Endodermal cell (in vitro differentiated cells): ENCODE data around the gene OPCML. TPM values are rescaled to one million over a fixed set of nuclear protein-coding genes. Genes with fewer than 3 reads are reported as not detected.

Experiments
- DNase-seq: peaks from one replicate; pipeline ENCODE4 v3.0.0-alpha.2; 2017
- H3K27ac ChIP-seq: 2 replicates; pipeline ENCODE4 v1.5.1; 2013; ENCODE audit warnings: mild to moderate bottlenecking, low read depth, low read length, moderate library complexity
- H3K27me3 ChIP-seq: 2 replicates; pipeline ENCODE4 v1.6.1; 2013; ENCODE audit warnings: mild to moderate bottlenecking, low read length, moderate library complexity; ENCODE audit not compliant: insufficient read depth, control insufficient read depth, poor library complexity, severe bottlenecking
- H3K36me3 ChIP-seq: 2 replicates; pipeline ENCODE4 v1.7.0; 2013; ENCODE audit warnings: mild to moderate bottlenecking, low read length, moderate library complexity; ENCODE audit not compliant: control insufficient read depth, insufficient read depth
- H3K4me1 ChIP-seq: one replicate; pipeline ENCODE4 v1.7.0; 2013; ENCODE audit warnings: low read length; ENCODE audit not compliant: control insufficient read depth, insufficient read depth
- H3K4me3 ChIP-seq: 2 replicates; pipeline ENCODE4 v1.5.1; 2013; ENCODE audit warnings: mild to moderate bottlenecking, low read length, moderate library complexity
- H3K9ac ChIP-seq: 2 replicates; pipeline ENCODE4 v1.6.1; 2013; ENCODE audit warnings: mild to moderate bottlenecking, low read length, moderate library complexity; ENCODE audit not compliant: poor library complexity, severe bottlenecking; ENCODE audit errors: extremely low read depth
- H3K9me3 ChIP-seq: 2 replicates; pipeline ENCODE4 v1.6.1; 2013; ENCODE audit warnings: mild to moderate bottlenecking, low read length, moderate library complexity; ENCODE audit not compliant: control insufficient read depth
- H3K27ac Mint-ChIP-seq: 2 replicates; pipeline ENCODE4 v1.8.0; 2020; ENCODE audit warnings: mixed read lengths
- H3K27me3 Mint-ChIP-seq: 2 replicates; pipeline ENCODE4 v1.8.0; 2021; ENCODE audit warnings: mild to moderate bottlenecking, mixed read lengths; ENCODE audit not compliant: insufficient read depth
- H3K36me3 Mint-ChIP-seq: 2 replicates; pipeline ENCODE4 v1.8.0; 2020; ENCODE audit warnings: low read depth, mixed read lengths
- H3K4me1 Mint-ChIP-seq: 2 replicates; pipeline ENCODE4 v1.8.0; 2020; ENCODE audit warnings: mixed read lengths
- H3K4me3 Mint-ChIP-seq: 2 replicates; pipeline ENCODE4 v1.8.0; 2020; ENCODE audit warnings: mild to moderate bottlenecking, moderate library complexity, mixed read lengths
- H3K9me3 Mint-ChIP-seq: 2 replicates; pipeline ENCODE4 v1.8.0; 2020; ENCODE audit warnings: mild to moderate bottlenecking, mixed read lengths
- WGBS, 2 experiments: methylation state at CpG; one replicate each; pipeline versions ENCODE4 v1.1.5 to v1.1.7; 2013; ENCODE audit warnings: missing lambda C conversion rate in 2 of 2, mixed read lengths in 1 of 2; ENCODE audit not compliant: insufficient coverage in 1 of 2, insufficient read length in 1 of 2; 5-methylcytosine and 5-hydroxymethylcytosine counted together
- total RNA-seq, 2 donors: library from RNA; stranded (reverse); fragmentation: NEBNext Ultra II Directional in 1 of 2; extraction: Animal tissue kit (Norgen Biotek cat#: 25700) in 1 of 2; gene quantifications; 2 replicates in 1 of 2; 3 replicates in 1 of 2; pipeline ENCODE4 v1.2.1, GENCODE V29; 2021
- TF ChIP-seq, protein P1 (sequence below): fragments of 200-600 bp; sonication (generic); conservative IDR thresholded peaks from 2 replicates; pipeline ENCODE4 v1.5.0; 2021; ENCODE audit warnings: antibody characterized with exemption, mild to moderate bottlenecking

The OPCML gene
- total RNA-seq, 2 donors from 2014 or later, result 0.49 to 0.86 TPM

DNA sequence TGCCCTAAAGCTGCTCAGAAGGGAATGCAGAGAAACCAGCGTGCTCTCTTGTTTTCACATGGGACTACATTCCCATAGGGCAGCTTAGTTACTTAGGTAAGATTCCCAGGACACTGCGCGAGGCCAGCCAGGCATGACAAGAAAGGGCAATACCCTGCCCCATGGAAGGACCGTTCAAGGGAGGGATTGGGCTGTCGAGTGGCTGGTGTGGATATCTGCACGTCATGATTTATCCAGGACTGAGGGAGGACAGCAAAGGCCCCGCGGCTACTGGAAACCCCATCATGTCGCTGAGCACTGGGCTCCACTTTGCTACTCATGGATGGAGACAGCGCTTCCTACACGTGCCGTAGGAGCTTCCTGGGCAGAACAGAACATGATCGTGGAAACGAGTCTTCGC, 169.4 kb downstream of the OPCML start:
- Histone ChIP-seq H3K9ac (no peak overlapping the region), H3K27me3 (no peaks in the 10 kb centered on the region), H3K9me3 (no peaks in the 10 kb centered on the region), H3K4me3 (no peak overlapping the region), H3K4me1 (no peaks in the 10 kb centered on the region), H3K27ac (no peak overlapping the region), H3K36me3 (no peaks in the 10 kb centered on the region)
- 94 to 96% methylated on average over 11 to 15 of the region's 15 CpGs for WGBS, 2 experiments
- Mint-ChIP-seq H3K4me3 (no peak overlapping the region), H3K9me3 (no peaks in the 10 kb centered on the region), H3K27ac (no peak overlapping the region), H3K27me3 (no peaks in the 10 kb centered on the region), H3K36me3 (no peaks in the 10 kb centered on the region), H3K4me1 (peaks cover 2% of the 10 kb centered on the region)
- no peak for DNase-seq
- TF ChIP-seq, protein P1, sequence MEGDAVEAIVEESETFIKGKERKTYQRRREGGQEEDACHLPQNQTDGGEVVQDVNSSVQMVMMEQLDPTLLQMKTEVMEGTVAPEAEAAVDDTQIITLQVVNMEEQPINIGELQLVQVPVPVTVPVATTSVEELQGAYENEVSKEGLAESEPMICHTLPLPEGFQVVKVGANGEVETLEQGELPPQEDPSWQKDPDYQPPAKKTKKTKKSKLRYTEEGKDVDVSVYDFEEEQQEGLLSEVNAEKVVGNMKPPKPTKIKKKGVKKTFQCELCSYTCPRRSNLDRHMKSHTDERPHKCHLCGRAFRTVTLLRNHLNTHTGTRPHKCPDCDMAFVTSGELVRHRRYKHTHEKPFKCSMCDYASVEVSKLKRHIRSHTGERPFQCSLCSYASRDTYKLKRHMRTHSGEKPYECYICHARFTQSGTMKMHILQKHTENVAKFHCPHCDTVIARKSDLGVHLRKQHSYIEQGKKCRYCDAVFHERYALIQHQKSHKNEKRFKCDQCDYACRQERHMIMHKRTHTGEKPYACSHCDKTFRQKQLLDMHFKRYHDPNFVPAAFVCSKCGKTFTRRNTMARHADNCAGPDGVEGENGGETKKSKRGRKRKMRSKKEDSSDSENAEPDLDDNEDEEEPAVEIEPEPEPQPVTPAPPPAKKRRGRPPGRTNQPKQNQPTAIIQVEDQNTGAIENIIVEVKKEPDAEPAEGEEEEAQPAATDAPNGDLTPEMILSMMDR, result no peak

DNA sequence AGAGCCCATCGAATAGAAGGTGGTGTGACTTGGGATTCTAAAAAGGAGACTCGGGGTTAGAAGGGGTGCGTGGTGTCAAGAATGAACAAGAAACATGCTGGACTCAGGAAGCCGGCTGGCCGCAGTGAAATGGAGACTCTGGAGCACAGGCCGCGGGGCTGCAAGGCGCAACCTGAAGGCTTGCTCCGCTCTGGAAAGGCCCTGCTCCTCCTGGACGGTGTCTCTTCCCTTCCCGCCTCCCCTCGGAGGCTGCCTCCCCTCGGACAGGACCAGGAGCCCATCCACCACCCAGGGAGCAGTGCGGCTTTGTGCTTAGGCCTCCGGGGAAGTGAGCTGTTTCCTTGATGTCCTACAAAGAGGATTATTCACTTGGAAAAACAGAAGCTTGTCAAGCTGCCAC, 170.1 kb downstream of the OPCML start:
- Histone ChIP-seq H3K9me3 (no peaks in the 10 kb centered on the region), H3K4me3 (no peak overlapping the region), H3K27me3 (no peaks in the 10 kb centered on the region), H3K27ac (no peak overlapping the region), H3K36me3 (no peaks in the 10 kb centered on the region), H3K9ac (no peak overlapping the region), H3K4me1 (no peaks in the 10 kb centered on the region)
- DNase-seq, result no peak
- no peaks in the 10 kb centered on the region for H3K27me3 Mint-ChIP-seq
- 92 to 93% methylated on average over 6 to 15 of the region's 15 CpGs for WGBS, 2 experiments
- H3K36me3 Mint-ChIP-seq, result no peaks in the 10 kb centered on the region
- no peak overlapping the region for H3K27ac Mint-ChIP-seq
- no peak overlapping the region for H3K4me3 Mint-ChIP-seq
- H3K4me1 Mint-ChIP-seq, result peaks cover 6% of the 10 kb centered on the region
- TF ChIP-seq, protein P1, result no peak
- no peaks in the 10 kb centered on the region for H3K9me3 Mint-ChIP-seq

DNA sequence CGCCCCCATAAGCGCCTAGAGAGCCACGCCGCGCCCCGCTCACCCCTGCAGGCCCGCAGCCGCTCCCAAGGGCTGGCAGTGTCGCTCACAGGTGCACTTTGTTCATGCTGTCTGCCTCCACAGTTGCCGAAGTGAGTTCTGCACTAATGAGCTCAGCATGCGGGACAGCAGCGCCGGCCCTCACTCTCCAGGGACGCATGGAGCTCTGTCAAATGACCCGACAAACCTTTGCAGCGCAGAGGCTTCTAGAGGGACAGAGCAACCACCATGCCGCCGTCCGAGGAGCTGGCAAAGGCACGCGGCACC, 170.7 kb downstream of the OPCML start:
- no peak overlapping the region for H3K4me3 ChIP-seq
- H3K27ac ChIP-seq, result no peak overlapping the region
- H3K9ac ChIP-seq, result no peak overlapping the region
- no peaks in the 10 kb centered on the region for H3K27me3 Mint-ChIP-seq
- no peak for DNase-seq
- WGBS, 2 experiments, result 95 to 97% methylated on average over 14 to 21 of the region's 21 CpGs
- H3K4me1 ChIP-seq, result no peaks in the 10 kb centered on the region
- no peaks in the 10 kb centered on the region for H3K27me3 ChIP-seq
- H3K36me3 Mint-ChIP-seq, result no peaks in the 10 kb centered on the region
- no peaks in the 10 kb centered on the region for H3K9me3 ChIP-seq
- H3K4me3 Mint-ChIP-seq, result no peak overlapping the region
- no peaks in the 10 kb centered on the region for H3K36me3 ChIP-seq
- H3K9me3 Mint-ChIP-seq, result no peaks in the 10 kb centered on the region
- no peak overlapping the region for H3K27ac Mint-ChIP-seq
- H3K4me1 Mint-ChIP-seq, result peaks cover 6% of the 10 kb centered on the region
- TF ChIP-seq, protein P1, result no peak
